ENCODE data around the gene QRICH2.
"Not testable (repeated sequence)": the region's sequence is repeated elsewhere in the genome, so short reads cannot be mapped to it uniquely, and the experiment has no call there.

Gene QRICH2

GRCh38 chr17:76331083-76331482, 23.0 kb upstream of the QRICH2 start:
- DNase-seq (ENCODE audit: low spot score), result no peak

- no peak for DNase-seq (ENCODE audit: low spot score)
Measured at GRCh38 chr17:76329664-76330063, 21.6 kb upstream of the QRICH2 start.

- DNase-seq (ENCODE audit: low spot score), result peak; percentile 35
Measured at GRCh38 chr17:76327696-76328095, 19.6 kb upstream of the QRICH2 start.

- no peak for DNase-seq (ENCODE audit: low spot score)
Measured at GRCh38 chr17:76326306-76326705, 18.2 kb upstream of the QRICH2 start.

- no peak for DNase-seq (ENCODE audit: low spot score)
Measured at GRCh38 chr17:76318586-76318985, 10.5 kb upstream of the QRICH2 start.

- no peak for DNase-seq (ENCODE audit: low spot score)
Measured at GRCh38 chr17:76317535-76317934, 9.5 kb upstream of the QRICH2 start.

- no peak for DNase-seq (ENCODE audit: low spot score)
Measured at GRCh38 chr17:76314392-76315227, 6.5 kb upstream of the QRICH2 start.

- no peak for DNase-seq (ENCODE audit: low spot score)
Measured at GRCh38 chr17:76312735-76313134, 4.7 kb upstream of the QRICH2 start.

GRCh38 chr17:76309461-76309860, 1.4 kb upstream of the QRICH2 start:
- DNase-seq (ENCODE audit: low spot score), result no peak

GRCh38 chr17:76307299-76307965, 644 bp downstream of the QRICH2 start:
- DNase-seq (ENCODE audit: low spot score), result no peak

GRCh38 chr17:76305135-76305454, 3.0 kb downstream of the QRICH2 start:
- DNase-seq (ENCODE audit: low spot score), result not testable (repeated sequence)

GRCh38 chr17:76304226-76305134, 3.6 kb downstream of the QRICH2 start:
- no peak for DNase-seq (ENCODE audit: low spot score)

GRCh38 chr17:76297436-76297835, 10.6 kb downstream of the QRICH2 start:
- DNase-seq (ENCODE audit: low spot score), result no peak

- no peak for DNase-seq (ENCODE audit: low spot score)
Measured at GRCh38 chr17:76296889-76297288, 11.2 kb downstream of the QRICH2 start.

GRCh38 chr17:76296186-76296585, 11.9 kb downstream of the QRICH2 start:
- no peak for DNase-seq (ENCODE audit: low spot score)

- no peak for DNase-seq (ENCODE audit: low spot score)
Measured at GRCh38 chr17:76293106-76293505, 15.0 kb downstream of the QRICH2 start.

GRCh38 chr17:76292567-76292966, 15.5 kb downstream of the QRICH2 start:
- DNase-seq (ENCODE audit: low spot score), result no peak

GRCh38 chr17:76281573-76282371, 26.3 kb downstream of the QRICH2 start:
- no peak for DNase-seq (ENCODE audit: low spot score)

- no peak for DNase-seq (ENCODE audit: low spot score)
Measured at GRCh38 chr17:76280650-76281049, 27.4 kb downstream of the QRICH2 start.

GRCh38 chr17:76279742-76280287, 28.3 kb downstream of the QRICH2 start:
- DNase-seq (ENCODE audit: low spot score), result no peak

GRCh38 chr17:76278952-76279741, 28.9 kb downstream of the QRICH2 start:
- peak; percentile 81 for DNase-seq (ENCODE audit: low spot score)

Data from Ammon's horn (tissue), 1 donor.